ENCODE results near the gene FARP2.
A peak's percentile ranks its signal among the peaks of the same experiment; 100 is the strongest.
"Not testable (repeated sequence)": the region's sequence is repeated elsewhere in the genome, so short reads cannot be mapped to it uniquely, and the experiment has no call there.

Gene FARP2

DNA sequence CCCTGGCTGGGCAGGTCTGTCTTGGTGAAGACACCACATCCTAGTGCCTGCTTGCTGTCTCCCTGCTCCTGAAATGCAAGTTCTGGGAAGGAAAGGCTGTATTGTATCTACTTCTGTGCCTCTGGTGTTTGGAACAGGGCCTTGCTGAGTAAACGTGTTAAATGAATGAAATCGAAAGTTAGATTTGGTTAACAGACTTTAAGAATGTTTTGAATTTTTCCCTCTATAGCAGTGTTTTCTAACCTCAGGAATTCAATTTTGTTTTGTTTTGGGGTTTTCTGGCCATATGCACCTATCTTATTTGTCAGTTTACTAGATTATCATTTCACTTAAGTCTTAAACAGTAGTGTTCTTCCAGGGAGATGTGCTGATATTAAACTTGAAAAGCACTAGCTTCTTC, 20.7 kb downstream of the FARP2 start:
- no peak for DNase-seq (ENCODE audit: low read depth)
- TF ChIP-seq, protein P1, sequence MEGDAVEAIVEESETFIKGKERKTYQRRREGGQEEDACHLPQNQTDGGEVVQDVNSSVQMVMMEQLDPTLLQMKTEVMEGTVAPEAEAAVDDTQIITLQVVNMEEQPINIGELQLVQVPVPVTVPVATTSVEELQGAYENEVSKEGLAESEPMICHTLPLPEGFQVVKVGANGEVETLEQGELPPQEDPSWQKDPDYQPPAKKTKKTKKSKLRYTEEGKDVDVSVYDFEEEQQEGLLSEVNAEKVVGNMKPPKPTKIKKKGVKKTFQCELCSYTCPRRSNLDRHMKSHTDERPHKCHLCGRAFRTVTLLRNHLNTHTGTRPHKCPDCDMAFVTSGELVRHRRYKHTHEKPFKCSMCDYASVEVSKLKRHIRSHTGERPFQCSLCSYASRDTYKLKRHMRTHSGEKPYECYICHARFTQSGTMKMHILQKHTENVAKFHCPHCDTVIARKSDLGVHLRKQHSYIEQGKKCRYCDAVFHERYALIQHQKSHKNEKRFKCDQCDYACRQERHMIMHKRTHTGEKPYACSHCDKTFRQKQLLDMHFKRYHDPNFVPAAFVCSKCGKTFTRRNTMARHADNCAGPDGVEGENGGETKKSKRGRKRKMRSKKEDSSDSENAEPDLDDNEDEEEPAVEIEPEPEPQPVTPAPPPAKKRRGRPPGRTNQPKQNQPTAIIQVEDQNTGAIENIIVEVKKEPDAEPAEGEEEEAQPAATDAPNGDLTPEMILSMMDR (IDR thresholded peaks at IDR 0.05; ENCODE audit: control insufficient read depth, insufficient read depth, low read depth, low read length, missing control alignments): no peak
- H3K4me3 ChIP-seq (ENCODE audit: control insufficient read depth, low read depth, low read length): no peak overlapping the region

DNA sequence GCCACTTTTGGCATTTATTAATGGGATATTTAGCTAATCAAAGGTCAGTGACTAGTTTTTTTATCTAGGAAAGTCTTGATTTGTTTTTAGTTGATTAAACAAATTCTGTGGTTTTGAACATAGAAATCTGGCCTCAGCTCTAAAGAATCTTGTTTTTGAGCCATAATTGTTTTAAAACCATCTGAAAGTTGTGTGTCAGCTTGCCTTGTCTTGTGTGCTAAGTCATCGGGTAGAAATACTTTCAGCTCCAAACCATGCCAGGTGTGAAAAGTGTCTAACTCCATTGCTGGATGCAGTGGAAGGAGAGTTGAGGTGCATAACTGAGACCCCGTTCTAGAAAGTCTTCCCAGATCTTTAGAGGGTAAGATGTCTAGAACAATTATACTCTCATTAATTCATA, 22.7 kb downstream of the FARP2 start:
- no peak for DNase-seq (ENCODE audit: low read depth)
- TF ChIP-seq, protein P1 (IDR thresholded peaks at IDR 0.05; ENCODE audit: control insufficient read depth, insufficient read depth, low read depth, low read length, missing control alignments): no peak
- no peak overlapping the region for H3K4me3 ChIP-seq (ENCODE audit: control insufficient read depth, low read depth, low read length)

DNA sequence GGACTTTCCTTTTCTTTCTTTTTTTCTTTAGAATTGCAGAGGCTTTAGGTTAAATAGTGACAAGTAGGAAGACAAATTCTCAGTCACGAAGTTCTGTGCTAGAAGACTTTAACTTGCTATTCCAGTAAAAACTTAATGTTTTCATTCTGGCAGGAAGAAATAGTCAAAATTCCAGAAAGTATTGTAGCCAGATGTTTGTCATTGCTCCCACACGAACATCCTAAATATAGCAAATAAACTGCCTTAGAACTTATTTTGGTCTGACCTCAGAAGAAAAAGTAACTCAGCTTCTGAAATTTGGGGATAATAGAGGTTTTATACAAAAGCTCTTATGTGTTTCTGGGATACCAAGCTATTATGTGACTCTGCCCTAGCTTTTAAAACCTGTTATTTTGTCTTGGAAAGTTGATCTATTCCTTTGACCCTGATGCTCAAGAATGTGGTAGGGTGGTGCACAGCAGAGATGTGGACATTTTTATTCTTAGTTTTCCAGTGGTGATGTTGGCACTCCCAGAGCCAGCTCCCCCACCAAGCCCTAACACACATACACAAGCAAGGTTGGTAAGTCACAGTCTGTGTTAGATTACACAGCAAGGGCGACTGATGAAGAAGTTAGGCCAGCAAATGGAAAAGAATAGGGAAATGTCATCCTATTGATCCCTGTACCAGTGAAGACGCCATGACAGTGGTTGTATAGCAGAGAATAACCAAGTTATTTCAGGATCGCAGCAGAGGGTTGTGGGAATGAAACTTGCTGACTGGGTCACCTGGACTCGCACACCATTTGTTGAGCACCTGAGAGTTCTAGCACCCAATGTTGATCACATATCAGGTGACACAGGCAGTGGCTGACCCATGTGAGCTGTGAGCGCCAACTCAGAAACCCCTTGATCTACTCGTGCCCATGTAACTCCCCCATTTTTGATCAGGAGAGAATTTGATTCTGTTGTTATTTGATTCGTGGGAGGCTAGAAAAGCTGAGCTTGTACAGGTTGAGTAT, 23.7 kb downstream of the FARP2 start:
- TF ChIP-seq, protein P1 (IDR thresholded peaks at IDR 0.05; ENCODE audit: control insufficient read depth, insufficient read depth, low read depth, low read length, missing control alignments): no peak
- peak; percentile 66 for DNase-seq (ENCODE audit: low read depth)
- H3K4me3 ChIP-seq (ENCODE audit: control insufficient read depth, low read depth, low read length): no peak overlapping the region

DNA sequence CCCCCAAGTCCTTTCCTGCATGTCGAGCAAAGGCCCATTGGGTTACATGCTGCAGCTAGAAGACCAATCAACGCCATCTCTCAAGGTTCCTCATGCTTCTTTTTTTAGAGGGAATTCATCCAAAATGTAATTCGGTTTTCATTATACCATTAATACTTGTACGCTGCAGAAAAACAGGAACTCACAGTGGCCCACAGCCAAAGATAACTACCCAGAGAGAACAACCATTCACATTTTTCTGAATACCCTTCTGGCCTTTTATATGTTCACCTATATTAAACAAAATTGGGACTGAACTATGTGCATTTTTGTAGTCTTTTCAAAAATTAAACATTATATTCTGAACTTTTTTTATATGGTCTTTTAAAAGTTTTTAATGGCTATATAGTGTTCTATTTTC, 25.8 kb downstream of the FARP2 start:
- H3K4me3 ChIP-seq (ENCODE audit: control insufficient read depth, low read depth, low read length): no peak overlapping the region
- TF ChIP-seq, protein P1 (IDR thresholded peaks at IDR 0.05; ENCODE audit: control insufficient read depth, insufficient read depth, low read depth, low read length, missing control alignments): no peak
- DNase-seq (ENCODE audit: low read depth): no peak

DNA sequence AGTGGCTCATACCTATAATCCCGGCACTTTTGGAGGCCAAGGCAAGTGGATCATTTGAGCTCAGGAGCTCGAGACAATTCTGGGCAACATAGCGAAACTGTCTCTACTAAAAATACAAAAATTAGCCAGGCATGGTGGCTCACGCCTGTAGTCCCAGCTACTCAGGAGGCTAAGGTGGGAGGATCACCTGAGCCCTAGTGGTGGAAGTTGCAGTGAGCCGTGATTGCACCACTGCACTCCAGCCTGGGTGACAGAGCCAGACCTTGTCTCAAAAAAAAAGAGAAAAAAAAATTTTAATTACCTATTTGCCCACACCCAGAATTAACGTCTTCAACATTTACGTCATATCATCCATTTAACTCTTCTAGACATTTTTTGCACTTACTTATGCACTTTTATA, 29.4 kb downstream of the FARP2 start:
- DNase-seq (ENCODE audit: low read depth); H3K4me3 ChIP-seq (ENCODE audit: control insufficient read depth, low read depth, low read length): not testable (repeated sequence)

DNA sequence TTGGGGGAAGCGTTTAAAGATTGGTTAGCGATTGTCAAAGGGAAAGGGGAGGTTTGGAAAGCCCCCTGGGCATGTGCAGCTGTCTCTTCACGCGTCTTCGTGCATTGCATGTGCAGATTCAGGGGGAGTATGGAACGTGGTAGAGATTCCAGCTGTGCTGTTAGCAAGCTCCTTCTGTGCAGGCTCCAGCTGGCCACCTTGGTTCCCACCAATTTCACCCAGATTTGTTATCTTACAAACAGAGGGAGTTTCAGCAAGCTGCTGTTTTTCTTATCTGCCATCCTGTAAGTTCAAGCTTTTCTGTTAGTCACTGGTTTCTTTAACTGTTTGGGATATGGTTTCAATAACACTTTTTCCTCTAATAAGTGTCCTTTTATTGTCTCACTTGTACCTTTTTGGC, 30.4 kb downstream of the FARP2 start:
- no peak overlapping the region for H3K4me3 ChIP-seq (ENCODE audit: control insufficient read depth, low read depth, low read length)
- no peak for DNase-seq (ENCODE audit: low read depth)
- TF ChIP-seq, protein P1 (IDR thresholded peaks at IDR 0.05; ENCODE audit: control insufficient read depth, insufficient read depth, low read depth, low read length, missing control alignments): no peak

DNA sequence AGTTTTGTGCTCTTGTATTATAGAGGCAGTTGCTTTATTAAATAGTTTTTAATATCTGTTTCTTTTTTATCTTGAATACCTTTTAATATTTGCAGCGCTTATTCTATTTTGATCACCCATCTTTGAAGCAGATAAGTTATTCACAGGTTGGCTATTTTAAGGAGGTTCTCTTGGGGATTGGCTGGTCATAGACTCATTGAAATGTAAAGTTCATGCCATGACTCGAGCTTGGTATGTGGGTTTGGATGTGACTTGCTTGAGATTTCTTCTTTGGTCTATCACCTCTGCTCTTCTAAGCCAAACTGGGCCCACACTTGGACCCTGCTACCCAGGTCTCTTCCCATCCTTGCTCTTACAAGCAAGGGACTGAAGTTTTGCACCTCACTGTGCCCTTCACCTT, 33.6 kb downstream of the FARP2 start:
- TF ChIP-seq, protein P1 (IDR thresholded peaks at IDR 0.05; ENCODE audit: control insufficient read depth, insufficient read depth, low read depth, low read length, missing control alignments): no peak

More for the DNA sequence above, 33.6 kb downstream of the FARP2 start:
- no peak overlapping the region for H3K4me3 ChIP-seq (ENCODE audit: control insufficient read depth, low read depth, low read length)
- no peak for DNase-seq (ENCODE audit: low read depth)
